HFF-Myc (cell line): ENCODE data around the gene SUFU.

ENCODE experiments used
- DNase-seq: peaks from one replicate; pipeline ENCODE4 v3.0.0-alpha.2; 2011; ENCODE audit warnings: low read depth; ENCODE audit errors: extremely low read depth
- H3K4me3 ChIP-seq: replicated peaks from 2 replicates; pipeline ENCODE4 v1.5.1; 2011; ENCODE audit warnings: low read depth, mild to moderate bottlenecking, control low read depth, low read length
- CTCF ChIP-seq: IDR thresholded peaks from 2 replicates; pipeline ENCODE4 v1.5.1; 2012; ENCODE audit warnings: mild to moderate bottlenecking, low read depth, low read length, control low read depth; ENCODE audit errors: missing control alignments

Gene SUFU

GRCh38 chr10:102648269-102648888, 144.6 kb downstream of the SUFU start:
- no peak for TF ChIP-seq CTCF
- no peak for DNase-seq
- H3K4me3 ChIP-seq = peak overlapping the region; percentile 95

- H3K4me3 ChIP-seq = peak overlapping the region; percentile 95
- TF ChIP-seq CTCF = no peak
- no peak for DNase-seq
Observed at GRCh38 chr10:102648889-102649796, 145.4 kb downstream of the SUFU start.

GRCh38 chr10:102649797-102650654, 146.3 kb downstream of the SUFU start:
- H3K4me3 ChIP-seq = peak overlapping the region; percentile 95
- no peak for TF ChIP-seq CTCF
- no peak for DNase-seq

- no peak for TF ChIP-seq CTCF
- DNase-seq = no peak
- H3K4me3 ChIP-seq = no peak overlapping the region
Observed at GRCh38 chr10:102650655-102651454, 147.1 kb downstream of the SUFU start.

- H3K4me3 ChIP-seq = no peak overlapping the region
- TF ChIP-seq CTCF = no peak
- DNase-seq = no peak
Observed at GRCh38 chr10:102651455-102652169, 147.8 kb downstream of the SUFU start.
